ENCODE results near the gene PRKCA. TPM values are rescaled to one million over a fixed set of nuclear protein-coding genes. Genes with fewer than 3 reads are reported as not detected.

The PRKCA gene
- total and polyA plus RNA-seq, 2 donors from 2014 or later, result 8.0 to 50.8 TPM

DNA sequence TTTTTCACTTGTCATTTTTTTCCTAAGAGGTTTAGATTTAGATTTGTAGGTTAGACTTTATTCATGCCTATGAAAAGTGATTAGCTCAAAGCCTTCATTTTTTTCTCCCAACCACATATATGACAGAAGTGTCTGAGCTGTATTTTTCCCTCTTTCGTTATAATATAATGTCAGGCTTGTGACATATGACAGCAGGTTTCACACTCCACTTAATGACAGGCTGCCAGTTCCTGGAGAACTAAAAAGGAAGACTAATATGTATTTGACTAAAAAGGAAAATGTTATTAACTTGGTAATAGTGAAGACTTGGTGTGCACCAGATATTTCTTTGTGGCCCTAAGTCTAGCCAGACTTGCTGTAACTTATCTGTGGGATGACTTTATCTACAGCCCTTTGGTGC is 331.8 kb downstream of the PRKCA start:
- Histone ChIP-seq H3K9ac (ENCODE audit: low read length in 3 of 3) (no peak overlapping the region), H3K27ac (ENCODE audit: low read depth in 2 of 2, low read length in 2 of 2) (no peak overlapping the region), H3K4me1 (ENCODE audit: control insufficient read depth in 2 of 3, insufficient read depth in 2 of 3, low read depth in 1 of 3, low read length in 3 of 3) (no peaks in the 10 kb centered on the region), H3K36me3 (ENCODE audit: control insufficient read depth in 2 of 3, insufficient read depth in 3 of 3, low read length in 3 of 3) (no peaks in the 10 kb centered on the region), H3K27me3 (ENCODE audit: control insufficient read depth, insufficient read depth, low read length) (no peaks in the 10 kb centered on the region), H3K4me3 (ENCODE audit: low read length in 3 of 3) (no peak overlapping the region), H3K9me3 (ENCODE audit: control insufficient read depth in 2 of 3, insufficient read depth in 1 of 3, low read length in 3 of 3) (no peaks in the 10 kb centered on the region)
- TF ChIP-seq, protein P1, sequence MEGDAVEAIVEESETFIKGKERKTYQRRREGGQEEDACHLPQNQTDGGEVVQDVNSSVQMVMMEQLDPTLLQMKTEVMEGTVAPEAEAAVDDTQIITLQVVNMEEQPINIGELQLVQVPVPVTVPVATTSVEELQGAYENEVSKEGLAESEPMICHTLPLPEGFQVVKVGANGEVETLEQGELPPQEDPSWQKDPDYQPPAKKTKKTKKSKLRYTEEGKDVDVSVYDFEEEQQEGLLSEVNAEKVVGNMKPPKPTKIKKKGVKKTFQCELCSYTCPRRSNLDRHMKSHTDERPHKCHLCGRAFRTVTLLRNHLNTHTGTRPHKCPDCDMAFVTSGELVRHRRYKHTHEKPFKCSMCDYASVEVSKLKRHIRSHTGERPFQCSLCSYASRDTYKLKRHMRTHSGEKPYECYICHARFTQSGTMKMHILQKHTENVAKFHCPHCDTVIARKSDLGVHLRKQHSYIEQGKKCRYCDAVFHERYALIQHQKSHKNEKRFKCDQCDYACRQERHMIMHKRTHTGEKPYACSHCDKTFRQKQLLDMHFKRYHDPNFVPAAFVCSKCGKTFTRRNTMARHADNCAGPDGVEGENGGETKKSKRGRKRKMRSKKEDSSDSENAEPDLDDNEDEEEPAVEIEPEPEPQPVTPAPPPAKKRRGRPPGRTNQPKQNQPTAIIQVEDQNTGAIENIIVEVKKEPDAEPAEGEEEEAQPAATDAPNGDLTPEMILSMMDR (IDR thresholded peaks at IDR 0.05; ENCODE audit: borderline replicate concordance, extremely low read depth, insufficient read depth), result no peak
- intact Hi-C loops (cut with DNase I), result no loop called here
- FAIRE-seq (no peak), DNase-seq (no peak)

DNA sequence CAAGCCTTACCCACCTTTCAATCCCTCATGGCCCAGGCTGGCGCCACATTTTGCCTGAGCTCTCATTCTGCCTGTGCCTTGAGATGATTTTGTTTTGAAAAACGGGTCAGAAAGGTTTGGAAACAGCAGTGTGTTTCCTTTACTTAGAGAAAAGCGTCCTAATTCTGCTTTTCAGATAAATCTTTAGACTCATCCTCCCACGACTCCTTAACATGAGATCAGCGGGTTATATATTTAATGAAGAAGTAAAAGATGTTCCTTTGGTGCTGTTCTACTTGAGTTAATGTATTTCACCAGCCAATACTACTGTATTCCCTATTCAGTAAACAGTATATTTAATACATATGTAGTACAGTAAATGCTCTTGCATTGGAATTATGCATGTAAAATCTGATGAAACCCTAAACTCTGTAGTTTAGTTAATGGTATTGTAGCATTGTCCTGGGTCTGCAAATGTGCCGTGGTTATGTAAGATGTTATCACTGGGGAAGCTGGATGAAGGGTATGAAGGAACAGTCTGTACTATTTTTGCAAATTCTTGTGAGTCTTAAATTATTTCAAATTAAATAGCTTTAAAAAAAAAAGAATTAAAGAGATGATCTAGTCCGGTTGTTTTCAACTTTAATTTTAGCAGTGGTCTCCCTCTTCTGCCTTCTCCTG is 333.1 kb downstream of the PRKCA start:
- TF ChIP-seq, protein P1 (IDR thresholded peaks at IDR 0.05; ENCODE audit: borderline replicate concordance, extremely low read depth, insufficient read depth), result no peak
- no peaks in the 10 kb centered on the region for H3K9me3 ChIP-seq (ENCODE audit: control insufficient read depth in 2 of 3, insufficient read depth in 1 of 3, low read length in 3 of 3)
- FAIRE-seq, result no peak
- H3K27me3 ChIP-seq (ENCODE audit: control insufficient read depth, insufficient read depth, low read length), result no peaks in the 10 kb centered on the region
- intact Hi-C loops (cut with DNase I), result no loop called here
- H3K4me3 ChIP-seq (ENCODE audit: low read length in 3 of 3), result no peak overlapping the region
- no peak for DNase-seq
- H3K36me3 ChIP-seq (ENCODE audit: control insufficient read depth in 2 of 3, insufficient read depth in 3 of 3, low read length in 3 of 3), result no peaks in the 10 kb centered on the region
- no peak overlapping the region for H3K27ac ChIP-seq (ENCODE audit: low read depth in 2 of 2, low read length in 2 of 2)
- H3K9ac ChIP-seq (ENCODE audit: low read length in 3 of 3), result no peak overlapping the region
- no peaks in the 10 kb centered on the region for H3K4me1 ChIP-seq (ENCODE audit: control insufficient read depth in 2 of 3, insufficient read depth in 2 of 3, low read depth in 1 of 3, low read length in 3 of 3)

DNA sequence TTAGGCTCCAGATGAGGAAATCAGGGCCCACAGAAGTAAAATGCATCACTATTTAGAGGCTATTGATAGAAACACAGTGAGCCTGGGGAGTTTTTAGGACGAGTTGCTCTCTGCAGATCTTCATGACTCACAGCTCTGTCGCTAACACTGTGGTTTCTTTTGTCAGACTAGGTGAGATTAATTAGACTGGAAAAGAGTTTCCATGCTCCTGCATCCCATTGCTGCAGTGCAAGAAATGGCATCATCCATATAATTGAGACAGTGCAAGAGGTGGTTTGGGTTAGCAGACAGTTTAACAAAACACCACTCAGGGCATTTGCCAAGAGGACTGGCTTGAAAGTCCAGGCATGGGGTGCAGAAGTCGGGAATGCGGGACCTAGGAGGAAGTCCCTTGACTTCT is 333.7 kb downstream of the PRKCA start:
- H3K9ac ChIP-seq (ENCODE audit: low read length in 3 of 3), result no peak overlapping the region
- no peak overlapping the region for H3K4me3 ChIP-seq (ENCODE audit: low read length in 3 of 3)
- intact Hi-C loops (cut with DNase I), result no loop called here
- H3K9me3 ChIP-seq (ENCODE audit: control insufficient read depth in 2 of 3, insufficient read depth in 1 of 3, low read length in 3 of 3), result no peaks in the 10 kb centered on the region
- H3K27me3 ChIP-seq (ENCODE audit: control insufficient read depth, insufficient read depth, low read length), result no peaks in the 10 kb centered on the region
- no peak overlapping the region for H3K27ac ChIP-seq (ENCODE audit: low read depth in 2 of 2, low read length in 2 of 2)
- H3K4me1 ChIP-seq (ENCODE audit: control insufficient read depth in 2 of 3, insufficient read depth in 2 of 3, low read depth in 1 of 3, low read length in 3 of 3), result no peaks in the 10 kb centered on the region
- FAIRE-seq (no peak), DNase-seq (no peak)
- no peaks in the 10 kb centered on the region for H3K36me3 ChIP-seq (ENCODE audit: control insufficient read depth in 2 of 3, insufficient read depth in 3 of 3, low read length in 3 of 3)
- TF ChIP-seq, protein P1 (IDR thresholded peaks at IDR 0.05; ENCODE audit: borderline replicate concordance, extremely low read depth, insufficient read depth), result no peak

DNA sequence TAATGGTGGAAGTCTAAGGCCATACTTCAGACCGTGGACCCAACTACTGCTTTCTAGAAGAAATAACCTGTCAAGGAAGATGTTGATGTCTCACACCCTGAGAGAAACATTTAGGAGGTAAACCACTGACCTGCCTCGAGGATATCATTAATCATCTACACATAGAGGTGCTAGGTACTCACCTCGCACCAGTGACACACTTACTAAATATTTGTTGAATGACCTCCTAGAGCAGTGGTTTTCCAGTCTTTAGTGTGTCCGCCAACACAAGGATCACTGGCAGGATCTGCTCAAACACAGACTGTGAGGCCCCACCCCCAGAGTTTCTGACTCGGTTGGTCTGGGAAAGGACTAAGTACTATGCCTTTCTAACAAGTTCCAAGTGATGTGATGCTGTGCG is 335.1 kb downstream of the PRKCA start:
- Histone ChIP-seq H3K27me3 (ENCODE audit: control insufficient read depth, insufficient read depth, low read length) (no peaks in the 10 kb centered on the region), H3K4me3 (ENCODE audit: low read length in 3 of 3) (no peak overlapping the region), H3K4me1 (ENCODE audit: control insufficient read depth in 2 of 3, insufficient read depth in 2 of 3, low read depth in 1 of 3, low read length in 3 of 3) (no peaks in the 10 kb centered on the region), H3K9me3 (ENCODE audit: control insufficient read depth in 2 of 3, insufficient read depth in 1 of 3, low read length in 3 of 3) (no peaks in the 10 kb centered on the region), H3K36me3 (ENCODE audit: control insufficient read depth in 2 of 3, insufficient read depth in 3 of 3, low read length in 3 of 3) (no peaks in the 10 kb centered on the region), H3K27ac (ENCODE audit: low read depth in 2 of 2, low read length in 2 of 2) (no peak overlapping the region), H3K9ac (ENCODE audit: low read length in 3 of 3) (no peak overlapping the region)
- TF ChIP-seq, protein P1 (IDR thresholded peaks at IDR 0.05; ENCODE audit: borderline replicate concordance, extremely low read depth, insufficient read depth), result no peak
- FAIRE-seq, result no peak
- intact Hi-C loops (cut with DNase I), result no loop called here
- no peak for DNase-seq
